ENCODE measurements around the gene RNF32. TPM values are rescaled to one million over a fixed set of nuclear protein-coding genes. Genes with fewer than 3 reads are reported as not detected.

RNF32 gene
- total RNA-seq, 1 donor from 2014 or later = 0.12 TPM

GRCh38 chr7:156725936-156726335 is 85.4 kb downstream of the RNF32 start:
- no peak for DNase-seq (ENCODE audit: extremely low read depth, low read depth, low spot score)

Measured in glomerular endothelial cell (primary cell).